ENCODE results near the gene CPXM2. TPM values are rescaled to one million over a fixed set of nuclear protein-coding genes. Genes with fewer than 3 reads are reported as not detected.

CPXM2 gene
- total and polyA plus RNA-seq, 10 of the 15 experiments (the other 5 are each of a cell fraction or from before 2014, with no cell fraction given) = 0.08 to 1.1 (median 0.58) TPM

DNA sequence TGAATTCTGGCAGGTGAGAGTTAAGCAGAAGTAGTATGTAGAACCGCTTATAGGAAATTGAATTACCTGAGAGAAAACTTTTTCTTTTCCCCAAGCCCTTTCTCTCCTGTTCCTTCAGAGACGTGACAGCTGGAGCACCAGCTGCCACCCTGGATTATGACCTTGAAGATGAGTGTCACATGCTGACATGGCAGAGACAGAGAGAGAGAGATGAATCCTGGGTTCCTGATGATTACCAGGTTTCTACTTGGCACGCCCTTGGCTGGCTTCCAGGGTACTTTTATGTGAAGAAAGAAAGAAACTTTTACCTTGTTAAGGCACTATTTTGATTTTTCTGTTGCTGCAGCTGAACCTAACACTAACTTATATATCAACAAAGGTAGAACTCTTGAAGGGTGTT lies 125.6 kb downstream of the CPXM2 start (continued):
- TF ChIP-seq, protein P1, sequence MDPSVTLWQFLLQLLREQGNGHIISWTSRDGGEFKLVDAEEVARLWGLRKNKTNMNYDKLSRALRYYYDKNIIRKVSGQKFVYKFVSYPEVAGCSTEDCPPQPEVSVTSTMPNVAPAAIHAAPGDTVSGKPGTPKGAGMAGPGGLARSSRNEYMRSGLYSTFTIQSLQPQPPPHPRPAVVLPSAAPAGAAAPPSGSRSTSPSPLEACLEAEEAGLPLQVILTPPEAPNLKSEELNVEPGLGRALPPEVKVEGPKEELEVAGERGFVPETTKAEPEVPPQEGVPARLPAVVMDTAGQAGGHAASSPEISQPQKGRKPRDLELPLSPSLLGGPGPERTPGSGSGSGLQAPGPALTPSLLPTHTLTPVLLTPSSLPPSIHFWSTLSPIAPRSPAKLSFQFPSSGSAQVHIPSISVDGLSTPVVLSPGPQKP (IDR thresholded peaks at IDR 0.05; ENCODE audit: low read depth, low read length) = no peak
- no peak for TF ChIP-seq TAF1 (IDR thresholded peaks at IDR 0.05; ENCODE audit: borderline replicate concordance, low read depth, low read length)
- TF ChIP-seq SREBF1 (IDR thresholded peaks at IDR 0.05; ENCODE audit: low read length) = no peak
- TF ChIP-seq BHLHE40 (IDR thresholded peaks at IDR 0.05; ENCODE audit: borderline replicate concordance in 1 of 2, low read depth in 2 of 2, low read length in 1 of 2) = no peak
- TF ChIP-seq, protein P2, sequence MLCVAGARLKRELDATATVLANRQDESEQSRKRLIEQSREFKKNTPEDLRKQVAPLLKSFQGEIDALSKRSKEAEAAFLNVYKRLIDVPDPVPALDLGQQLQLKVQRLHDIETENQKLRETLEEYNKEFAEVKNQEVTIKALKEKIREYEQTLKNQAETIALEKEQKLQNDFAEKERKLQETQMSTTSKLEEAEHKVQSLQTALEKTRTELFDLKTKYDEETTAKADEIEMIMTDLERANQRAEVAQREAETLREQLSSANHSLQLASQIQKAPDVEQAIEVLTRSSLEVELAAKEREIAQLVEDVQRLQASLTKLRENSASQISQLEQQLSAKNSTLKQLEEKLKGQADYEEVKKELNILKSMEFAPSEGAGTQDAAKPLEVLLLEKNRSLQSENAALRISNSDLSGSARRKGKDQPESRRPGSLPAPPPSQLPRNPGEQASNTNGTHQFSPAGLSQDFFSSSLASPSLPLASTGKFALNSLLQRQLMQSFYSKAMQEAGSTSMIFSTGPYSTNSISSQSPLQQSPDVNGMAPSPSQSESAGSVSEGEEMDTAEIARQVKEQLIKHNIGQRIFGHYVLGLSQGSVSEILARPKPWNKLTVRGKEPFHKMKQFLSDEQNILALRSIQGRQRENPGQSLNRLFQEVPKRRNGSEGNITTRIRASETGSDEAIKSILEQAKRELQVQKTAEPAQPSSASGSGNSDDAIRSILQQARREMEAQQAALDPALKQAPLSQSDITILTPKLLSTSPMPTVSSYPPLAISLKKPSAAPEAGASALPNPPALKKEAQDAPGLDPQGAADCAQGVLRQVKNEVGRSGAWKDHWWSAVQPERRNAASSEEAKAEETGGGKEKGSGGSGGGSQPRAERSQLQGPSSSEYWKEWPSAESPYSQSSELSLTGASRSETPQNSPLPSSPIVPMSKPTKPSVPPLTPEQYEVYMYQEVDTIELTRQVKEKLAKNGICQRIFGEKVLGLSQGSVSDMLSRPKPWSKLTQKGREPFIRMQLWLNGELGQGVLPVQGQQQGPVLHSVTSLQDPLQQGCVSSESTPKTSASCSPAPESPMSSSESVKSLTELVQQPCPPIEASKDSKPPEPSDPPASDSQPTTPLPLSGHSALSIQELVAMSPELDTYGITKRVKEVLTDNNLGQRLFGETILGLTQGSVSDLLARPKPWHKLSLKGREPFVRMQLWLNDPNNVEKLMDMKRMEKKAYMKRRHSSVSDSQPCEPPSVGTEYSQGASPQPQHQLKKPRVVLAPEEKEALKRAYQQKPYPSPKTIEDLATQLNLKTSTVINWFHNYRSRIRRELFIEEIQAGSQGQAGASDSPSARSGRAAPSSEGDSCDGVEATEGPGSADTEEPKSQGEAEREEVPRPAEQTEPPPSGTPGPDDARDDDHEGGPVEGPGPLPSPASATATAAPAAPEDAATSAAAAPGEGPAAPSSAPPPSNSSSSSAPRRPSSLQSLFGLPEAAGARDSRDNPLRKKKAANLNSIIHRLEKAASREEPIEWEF (IDR thresholded peaks at IDR 0.05; ENCODE audit: insufficient replicate concordance, low read depth, low read length) = no peak
- no peak for TF ChIP-seq KDM1A (IDR thresholded peaks at IDR 0.05; ENCODE audit: borderline replicate concordance)
- TF ChIP-seq, protein P3, sequence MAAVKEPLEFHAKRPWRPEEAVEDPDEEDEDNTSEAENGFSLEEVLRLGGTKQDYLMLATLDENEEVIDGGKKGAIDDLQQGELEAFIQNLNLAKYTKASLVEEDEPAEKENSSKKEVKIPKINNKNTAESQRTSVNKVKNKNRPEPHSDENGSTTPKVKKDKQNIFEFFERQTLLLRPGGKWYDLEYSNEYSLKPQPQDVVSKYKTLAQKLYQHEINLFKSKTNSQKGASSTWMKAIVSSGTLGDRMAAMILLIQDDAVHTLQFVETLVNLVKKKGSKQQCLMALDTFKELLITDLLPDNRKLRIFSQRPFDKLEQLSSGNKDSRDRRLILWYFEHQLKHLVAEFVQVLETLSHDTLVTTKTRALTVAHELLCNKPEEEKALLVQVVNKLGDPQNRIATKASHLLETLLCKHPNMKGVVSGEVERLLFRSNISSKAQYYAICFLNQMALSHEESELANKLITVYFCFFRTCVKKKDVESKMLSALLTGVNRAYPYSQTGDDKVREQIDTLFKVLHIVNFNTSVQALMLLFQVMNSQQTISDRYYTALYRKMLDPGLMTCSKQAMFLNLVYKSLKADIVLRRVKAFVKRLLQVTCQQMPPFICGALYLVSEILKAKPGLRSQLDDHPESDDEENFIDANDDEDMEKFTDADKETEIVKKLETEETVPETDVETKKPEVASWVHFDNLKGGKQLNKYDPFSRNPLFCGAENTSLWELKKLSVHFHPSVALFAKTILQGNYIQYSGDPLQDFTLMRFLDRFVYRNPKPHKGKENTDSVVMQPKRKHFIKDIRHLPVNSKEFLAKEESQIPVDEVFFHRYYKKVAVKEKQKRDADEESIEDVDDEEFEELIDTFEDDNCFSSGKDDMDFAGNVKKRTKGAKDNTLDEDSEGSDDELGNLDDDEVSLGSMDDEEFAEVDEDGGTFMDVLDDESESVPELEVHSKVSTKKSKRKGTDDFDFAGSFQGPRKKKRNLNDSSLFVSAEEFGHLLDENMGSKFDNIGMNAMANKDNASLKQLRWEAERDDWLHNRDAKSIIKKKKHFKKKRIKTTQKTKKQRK (IDR thresholded peaks at IDR 0.05; ENCODE audit: low read depth, low read length) = no peak
- TF ChIP-seq TBL1XR1 (IDR thresholded peaks at IDR 0.05; ENCODE audit: low read depth, low read length) = no peak
- TF ChIP-seq ZNF622 (IDR thresholded peaks at IDR 0.05) = no peak
- TF ChIP-seq, protein P4, sequence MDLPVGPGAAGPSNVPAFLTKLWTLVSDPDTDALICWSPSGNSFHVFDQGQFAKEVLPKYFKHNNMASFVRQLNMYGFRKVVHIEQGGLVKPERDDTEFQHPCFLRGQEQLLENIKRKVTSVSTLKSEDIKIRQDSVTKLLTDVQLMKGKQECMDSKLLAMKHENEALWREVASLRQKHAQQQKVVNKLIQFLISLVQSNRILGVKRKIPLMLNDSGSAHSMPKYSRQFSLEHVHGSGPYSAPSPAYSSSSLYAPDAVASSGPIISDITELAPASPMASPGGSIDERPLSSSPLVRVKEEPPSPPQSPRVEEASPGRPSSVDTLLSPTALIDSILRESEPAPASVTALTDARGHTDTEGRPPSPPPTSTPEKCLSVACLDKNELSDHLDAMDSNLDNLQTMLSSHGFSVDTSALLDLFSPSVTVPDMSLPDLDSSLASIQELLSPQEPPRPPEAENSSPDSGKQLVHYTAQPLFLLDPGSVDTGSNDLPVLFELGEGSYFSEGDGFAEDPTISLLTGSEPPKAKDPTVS (IDR thresholded peaks at IDR 0.05; ENCODE audit: low read depth, low read length) = no peak
- no peak for TF ChIP-seq FOXK2 (IDR thresholded peaks at IDR 0.05)
